Bronchial epithelial cell (primary cell): ENCODE results near the gene NFYA. TPM values are rescaled to one million over a fixed set of nuclear protein-coding genes. Genes with fewer than 3 reads are reported as not detected.

Experiments used
- total RNA-seq: library from RNA; depleted of rRNA; stranded (reverse); fragments of >200 nt; gene quantifications from 2 replicates; pipeline ENCODE4 v1.2.1, GENCODE V29; 2014

Gene NFYA
- total RNA-seq, 1 donor from 2014 or later = 20.5 TPM

Other genes starting within 250 kb of the NFYA start
- 0.26 TPM in 2 replicates for gene UNC5CL, start 33.8 kb upstream of the NFYA start, total RNA-seq
- not detected in 2 replicates for gene TSPO2, start 30.5 kb upstream of the NFYA start, total RNA-seq
- gene APOBEC2, start 19.8 kb upstream of the NFYA start, total RNA-seq = not detected in 2 replicates
- 18.2 and 19.5 TPM in 2 replicates for gene OARD1, start 618 bp upstream of the NFYA start, total RNA-seq
- gene TREML1, start 81.4 kb downstream of the NFYA start, total RNA-seq = not detected in 2 replicates
- 0.53 and 1.9 TPM in 2 replicates for gene TREM2, start 90.1 kb downstream of the NFYA start, total RNA-seq
- gene TREML2, start 128.2 kb downstream of the NFYA start, total RNA-seq = under 0.01 TPM in 1 of 2 replicates, not detected in the other
- not detected in 2 replicates for gene TREML4, start 155.4 kb downstream of the NFYA start, total RNA-seq
- 1.8 and 21.1 TPM in 2 replicates for gene TREM1, start 213.7 kb downstream of the NFYA start, total RNA-seq